Measurements from ENCODE around the gene KRT31.

DNA sequence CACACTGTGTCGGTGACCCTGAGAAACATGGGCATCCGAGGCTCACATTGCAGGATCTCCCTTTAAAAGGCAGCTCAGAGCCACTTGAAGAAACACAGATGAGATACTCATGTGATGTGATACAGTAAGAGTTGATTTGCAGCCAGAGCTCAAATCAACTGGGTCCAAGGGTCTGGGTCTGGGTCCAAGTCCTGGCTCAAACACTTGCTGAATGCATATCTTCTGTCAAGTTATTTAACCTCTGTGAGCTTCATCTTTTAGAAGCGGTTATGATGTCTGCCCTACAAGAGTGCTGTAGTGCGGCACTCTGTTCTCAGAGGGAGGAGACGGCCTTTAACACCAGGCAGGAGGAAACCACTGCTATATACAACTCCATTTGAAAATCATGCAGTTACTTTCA lies 37.0 kb upstream of the KRT31 start:
- TF ChIP-seq CTCF (conservative IDR thresholded peaks at IDR 0.05), result no peak
- no peak for TF ChIP-seq ZFX (IDR thresholded peaks at IDR 0.05)
